Thyroid gland (tissue), 4 donors: ENCODE measurements around the gene TALDO1.

Experiments
- POLR2A ChIP-seq, 2 donors: fragments of 450-650 bp; IDR thresholded peaks; one replicate each; pipeline ENCODE4 v1.6.1; 2017; ENCODE audit warnings: antibody characterized with exemption in 2 of 2, mild to moderate bottlenecking in 2 of 2, moderate library complexity in 1 of 2
- TF ChIP-seq, protein P1 (sequence below), 6 experiments: fragments of 200-600 bp in 3 of 6; fragments of 450-650 bp in 3 of 6; sonication (generic) in 3 of 6; IDR thresholded peaks; one replicate each; pipeline ENCODE4 v1.5.1; 2016 to 2019; ENCODE audit warnings: antibody characterized with exemption in 6 of 6, mild to moderate bottlenecking in 2 of 6, inconsistent platforms in 1 of 6, moderate library complexity in 1 of 6

DNA sequence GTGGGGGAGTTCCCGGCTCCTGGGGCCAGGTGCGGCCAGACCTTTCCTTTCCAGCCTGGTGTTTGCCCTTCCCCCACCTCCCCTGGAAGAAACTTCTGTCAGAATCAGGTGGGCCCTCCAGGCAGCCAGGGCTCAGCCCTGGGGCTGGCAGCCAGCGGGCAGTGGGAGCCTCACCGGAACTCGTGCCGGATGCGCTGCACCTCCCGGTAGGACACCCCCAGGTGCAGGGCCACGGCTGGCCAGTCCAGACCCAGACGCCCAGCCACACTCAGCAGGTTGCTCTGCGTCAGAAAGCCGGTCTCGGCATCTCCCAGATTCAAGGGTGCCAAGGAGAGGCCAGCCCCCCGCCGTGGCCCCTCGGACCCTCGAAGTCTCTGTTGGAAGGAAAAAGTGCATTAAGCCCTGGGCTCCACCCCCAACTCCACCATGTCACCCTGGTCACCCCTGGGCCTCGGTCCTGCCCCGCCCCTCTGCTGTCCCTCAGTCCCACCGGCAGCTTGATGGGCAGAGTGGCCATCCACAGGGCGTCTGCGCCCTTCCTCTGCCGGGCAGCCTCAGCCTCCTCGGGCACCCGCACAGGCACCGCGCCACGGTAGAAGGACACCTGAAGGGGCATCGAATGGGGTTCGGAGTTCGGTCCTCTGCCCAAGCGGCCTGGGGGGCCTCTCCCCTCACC, 52.5 kb downstream of the TALDO1 start:
- TF ChIP-seq, protein P1, sequence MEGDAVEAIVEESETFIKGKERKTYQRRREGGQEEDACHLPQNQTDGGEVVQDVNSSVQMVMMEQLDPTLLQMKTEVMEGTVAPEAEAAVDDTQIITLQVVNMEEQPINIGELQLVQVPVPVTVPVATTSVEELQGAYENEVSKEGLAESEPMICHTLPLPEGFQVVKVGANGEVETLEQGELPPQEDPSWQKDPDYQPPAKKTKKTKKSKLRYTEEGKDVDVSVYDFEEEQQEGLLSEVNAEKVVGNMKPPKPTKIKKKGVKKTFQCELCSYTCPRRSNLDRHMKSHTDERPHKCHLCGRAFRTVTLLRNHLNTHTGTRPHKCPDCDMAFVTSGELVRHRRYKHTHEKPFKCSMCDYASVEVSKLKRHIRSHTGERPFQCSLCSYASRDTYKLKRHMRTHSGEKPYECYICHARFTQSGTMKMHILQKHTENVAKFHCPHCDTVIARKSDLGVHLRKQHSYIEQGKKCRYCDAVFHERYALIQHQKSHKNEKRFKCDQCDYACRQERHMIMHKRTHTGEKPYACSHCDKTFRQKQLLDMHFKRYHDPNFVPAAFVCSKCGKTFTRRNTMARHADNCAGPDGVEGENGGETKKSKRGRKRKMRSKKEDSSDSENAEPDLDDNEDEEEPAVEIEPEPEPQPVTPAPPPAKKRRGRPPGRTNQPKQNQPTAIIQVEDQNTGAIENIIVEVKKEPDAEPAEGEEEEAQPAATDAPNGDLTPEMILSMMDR (IDR thresholded peaks at IDR 0.05) = no peak
- TF ChIP-seq POLR2A (IDR thresholded peaks at IDR 0.05) = no peak
